IMR-90 (cell line): ENCODE data around the gene AKAP1. TPM values are rescaled to one million over a fixed set of nuclear protein-coding genes. Genes with fewer than 3 reads are reported as not detected.

Source experiments
- ATAC-seq: fragments of 200-7000 bp; cut with Tn5 transposase; 2 replicates; pipeline ENCODE4 v1.9.1; 2020; ENCODE audit warnings: low read depth, mild to moderate bottlenecking, moderate library complexity
- BruUV-seq: library from RNA; stranded (reverse); fragments of 400-500 nt; replicated peaks from 2 replicates; lab custom pipeline; 2021; lab: Mats Ljungman, UMichigan
- CTCF ChIA-PET: fragments of 300-600 bp; formaldehyde crosslinking; extraction: SDS; loops from one replicate; lab custom pipeline; 2021; ENCODE audit warnings: antibody characterized with exemption; lab: Yijun Ruan, JAX
- POLR2A ChIA-PET: fragments of 300-600 bp; sonication (Branson Sonifier 250); formaldehyde crosslinking; loops from one replicate; lab custom pipeline; 2022; ENCODE audit warnings: antibody characterized with exemption; ENCODE audit not compliant: unreplicated experiment; lab: Charles Lee
- DNase-seq: peaks from one replicate; pipeline ENCODE4 v3.0.0; 2013
- H2AFZ ChIP-seq: replicated peaks from 2 replicates; pipeline ENCODE3; 2013; ENCODE audit warnings: low read length, mild to moderate bottlenecking; ENCODE audit not compliant: poor library complexity
- H2AK5ac ChIP-seq: 2 replicates; pipeline ENCODE4 v1.6.1; 2013; ENCODE audit warnings: low read depth, low read length, inconsistent platforms
- H2AK9ac ChIP-seq: replicated peaks from 2 replicates; pipeline ENCODE3; 2013; ENCODE audit warnings: mild to moderate bottlenecking, low read depth, low read length, moderate library complexity; ENCODE audit not compliant: poor library complexity
- H2BK120ac ChIP-seq: 2 replicates; pipeline ENCODE4 v1.6.1; 2013; ENCODE audit warnings: low read depth, low read length, inconsistent platforms
- H2BK15ac ChIP-seq: 3 replicates; pipeline ENCODE4 v1.6.1; 2013; ENCODE audit warnings: low read depth, low read length, inconsistent platforms
- H2BK20ac ChIP-seq: 2 replicates; pipeline ENCODE4 v1.6.1; 2013; ENCODE audit warnings: low read depth, mild to moderate bottlenecking, inconsistent platforms, low read length, moderate library complexity
- H2BK5ac ChIP-seq: 2 replicates; pipeline ENCODE4 v1.6.1; 2013; ENCODE audit warnings: mild to moderate bottlenecking, low read depth, low read length, inconsistent platforms; ENCODE audit not compliant: poor library complexity, severe bottlenecking
- H3K14ac ChIP-seq: replicated peaks from 2 replicates; pipeline ENCODE4 v1.6.1; 2013; ENCODE audit warnings: low read depth, low read length, inconsistent platforms
- H3K18ac ChIP-seq: 2 replicates; pipeline ENCODE4 v1.6.1; 2013; ENCODE audit warnings: low read depth, low read length, control low read depth
- H3K23ac ChIP-seq: 2 replicates; pipeline ENCODE4 v1.6.1; 2013; ENCODE audit warnings: low read depth, low read length, inconsistent platforms
- H3K27ac ChIP-seq: 2 replicates; pipeline ENCODE4 v1.5.1; 2013; ENCODE audit warnings: mild to moderate bottlenecking, control low read depth, low read length; ENCODE audit not compliant: insufficient read depth
- H3K27me3 ChIP-seq: 2 replicates; pipeline ENCODE4 v1.6.1; 2013; ENCODE audit warnings: low read length; ENCODE audit not compliant: control insufficient read depth, insufficient read depth
- H3K36me3 ChIP-seq: 2 replicates; pipeline ENCODE4 v1.6.1; 2013; ENCODE audit warnings: low read length, mixed read lengths; ENCODE audit not compliant: control insufficient read depth, insufficient read depth
- H3K4ac ChIP-seq: 2 replicates; pipeline ENCODE4 v1.6.1; 2013; ENCODE audit warnings: low read depth, low read length, inconsistent platforms
- H3K4me1 ChIP-seq: 2 replicates; pipeline ENCODE4 v1.6.1; 2013; ENCODE audit warnings: low read length, mixed read lengths; ENCODE audit not compliant: control insufficient read depth, insufficient read depth
- H3K4me2 ChIP-seq: 2 replicates; pipeline ENCODE4 v1.6.1; 2013; ENCODE audit warnings: low read depth, mild to moderate bottlenecking, control low read depth, low read length, moderate library complexity
- H3K4me3 ChIP-seq: 2 replicates; pipeline ENCODE4 v1.5.1; 2013; ENCODE audit warnings: low read depth, mild to moderate bottlenecking, control low read depth, low read length, moderate library complexity; ENCODE audit not compliant: insufficient read depth
- H3K56ac ChIP-seq: 2 replicates; pipeline ENCODE4 v1.6.1; 2013; ENCODE audit warnings: low read length, inconsistent platforms; ENCODE audit not compliant: insufficient read depth; ENCODE audit errors: extremely low read depth
- H3K79me1 ChIP-seq, 2 experiments: 2 replicates each; pipeline ENCODE4 v1.6.1; 2013; ENCODE audit warnings: low read length in 2 of 2, inconsistent platforms in 1 of 2, low read depth in 1 of 2
- H3K9ac ChIP-seq: 2 replicates; pipeline ENCODE4 v1.6.1; 2013; ENCODE audit warnings: low read depth, low read length, control low read depth
- H3K9me1 ChIP-seq: 2 replicates; pipeline ENCODE4 v1.6.1; 2013; ENCODE audit warnings: low read length, inconsistent platforms; ENCODE audit not compliant: insufficient read depth
- H3K9me3 ChIP-seq: 2 replicates; pipeline ENCODE4 v1.6.1; 2013; ENCODE audit warnings: low read length; ENCODE audit not compliant: control insufficient read depth, insufficient read depth
- H4K20me1 ChIP-seq: 2 replicates; pipeline ENCODE4 v1.6.1; 2013; ENCODE audit warnings: low read length, inconsistent platforms; ENCODE audit not compliant: insufficient read depth
- H4K5ac ChIP-seq: 2 replicates; pipeline ENCODE4 v1.6.1; 2013; ENCODE audit warnings: mild to moderate bottlenecking, low read depth, low read length, control low read depth
- H4K8ac ChIP-seq, 2 experiments: 2 replicates each; pipeline ENCODE4 v1.6.1; 2013; ENCODE audit warnings: low read depth in 2 of 2, low read length in 2 of 2, control low read depth in 1 of 2, inconsistent platforms in 1 of 2
- H4K91ac ChIP-seq: 2 replicates; pipeline ENCODE4 v1.6.1; 2013; ENCODE audit warnings: low read depth, low read length, inconsistent platforms; ENCODE audit not compliant: insufficient read depth
- BHLHE40 ChIP-seq: fragments of 150-350 bp; IDR thresholded peaks from 2 replicates; pipeline ENCODE4 v1.6.1; 2016; ENCODE audit warnings: mild to moderate bottlenecking, low read depth, low read length
- CEBPB ChIP-seq: IDR thresholded peaks from 2 replicates; pipeline ENCODE4 v1.6.1; 2012; ENCODE audit warnings: low read depth, low read length, improper control_type of control experiment
- FOS ChIP-seq: fragments of 150-350 bp; IDR thresholded peaks from 2 replicates; pipeline ENCODE4 v1.6.1; 2016; ENCODE audit warnings: low read depth, low read length
- MAFK ChIP-seq: IDR thresholded peaks from 2 replicates; pipeline ENCODE4 v1.6.1; 2012; ENCODE audit warnings: low read depth, low read length, improper control_type of control experiment
- MAZ ChIP-seq: IDR thresholded peaks from 2 replicates; pipeline ENCODE4 v1.6.1; 2012; ENCODE audit warnings: low read depth, mild to moderate bottlenecking, low read length, improper control_type of control experiment, moderate library complexity, borderline replicate concordance
- MXI1 ChIP-seq: IDR thresholded peaks from 2 replicates; pipeline ENCODE4 v1.6.1; 2012; ENCODE audit warnings: low read depth, mild to moderate bottlenecking, low read length, moderate library complexity, borderline replicate concordance
- POLR2A ChIP-seq: IDR thresholded peaks from 2 replicates; pipeline ENCODE4 v1.6.1; 2012; ENCODE audit warnings: mild to moderate bottlenecking, low read depth, low read length
- RAD21 ChIP-seq: IDR thresholded peaks from 2 replicates; pipeline ENCODE4 v1.6.1; 2012; ENCODE audit warnings: low read length, improper control_type of control experiment
- RCOR1 ChIP-seq: IDR thresholded peaks from 2 replicates; pipeline ENCODE4 v1.6.1; 2012; ENCODE audit warnings: mild to moderate bottlenecking, low read length, improper control_type of control experiment; ENCODE audit not compliant: insufficient replicate concordance
- RFX5 ChIP-seq: IDR thresholded peaks from 2 replicates; pipeline ENCODE4 v1.8.0; 2012; ENCODE audit warnings: low read depth, mild to moderate bottlenecking, low read length, moderate library complexity
- SMC3 ChIP-seq: fragments of 150-350 bp; IDR thresholded peaks from 2 replicates; pipeline ENCODE4 v1.6.1; 2016; ENCODE audit warnings: low read depth, mild to moderate bottlenecking, antibody characterized with exemption, low read length, moderate library complexity
- WGBS, 2 experiments: methylation state at CpG; one replicate each; pipeline versions ENCODE4 v1.1.5 to v1.1.7; 2013; ENCODE audit warnings: missing lambda C conversion rate in 2 of 2; ENCODE audit not compliant: insufficient read length in 1 of 2; ENCODE audit errors: extremely low coverage in 2 of 2; 5-methylcytosine and 5-hydroxymethylcytosine counted together
- dilution Hi-C: fragments of 300-500 bp; cut with HindIII; formaldehyde crosslinking; loops from one replicate; pipeline ENCODE4 v1.14.3; 2018; ENCODE audit warnings: low sequenced_read_pairs; ENCODE audit not compliant: unreplicated experiment
- in situ Hi-C: fragments of 300-500 bp; cut with MboI; formaldehyde crosslinking; loops from 3 replicates; pipeline ENCODE4 v1.14.3; 2019; ENCODE audit warnings: low sequenced_read_pairs, inconsistent platforms, mixed read lengths
- intact Hi-C: fragments of 100-400 bp; cut with micrococcal nuclease; formaldehyde crosslinking; loops from 2 replicates; pipeline ENCODE4 v1.10.0; 2022
- polyA plus RNA-seq, 3 experiments: library from polyadenylated mRNA; depleted of rRNA; stranded (reverse); fragments of >200 nt; gene quantifications; 2 replicates each; pipeline ENCODE4 v1.2.3, GENCODE V29; 2012; ENCODE audit warnings: low replicate concordance in 1 of 3
- total RNA-seq: library from RNA; depleted of rRNA; stranded (reverse); fragments of >200 nt; gene quantifications from 2 replicates; pipeline ENCODE4 v1.2.3, GENCODE V29; 2012
- TF ChIP-seq, protein P1 (sequence below): fragments of 150-350 bp; IDR thresholded peaks from 2 replicates; pipeline ENCODE4 v1.6.1; 2017; ENCODE audit warnings: mild to moderate bottlenecking, antibody characterized with exemption, low read length, low read depth

AKAP1 gene
- total and polyA plus RNA-seq, 2 of the 4 experiments (the other 2 are of a cell fraction), result 10.2 to 17.4 TPM

DNA sequence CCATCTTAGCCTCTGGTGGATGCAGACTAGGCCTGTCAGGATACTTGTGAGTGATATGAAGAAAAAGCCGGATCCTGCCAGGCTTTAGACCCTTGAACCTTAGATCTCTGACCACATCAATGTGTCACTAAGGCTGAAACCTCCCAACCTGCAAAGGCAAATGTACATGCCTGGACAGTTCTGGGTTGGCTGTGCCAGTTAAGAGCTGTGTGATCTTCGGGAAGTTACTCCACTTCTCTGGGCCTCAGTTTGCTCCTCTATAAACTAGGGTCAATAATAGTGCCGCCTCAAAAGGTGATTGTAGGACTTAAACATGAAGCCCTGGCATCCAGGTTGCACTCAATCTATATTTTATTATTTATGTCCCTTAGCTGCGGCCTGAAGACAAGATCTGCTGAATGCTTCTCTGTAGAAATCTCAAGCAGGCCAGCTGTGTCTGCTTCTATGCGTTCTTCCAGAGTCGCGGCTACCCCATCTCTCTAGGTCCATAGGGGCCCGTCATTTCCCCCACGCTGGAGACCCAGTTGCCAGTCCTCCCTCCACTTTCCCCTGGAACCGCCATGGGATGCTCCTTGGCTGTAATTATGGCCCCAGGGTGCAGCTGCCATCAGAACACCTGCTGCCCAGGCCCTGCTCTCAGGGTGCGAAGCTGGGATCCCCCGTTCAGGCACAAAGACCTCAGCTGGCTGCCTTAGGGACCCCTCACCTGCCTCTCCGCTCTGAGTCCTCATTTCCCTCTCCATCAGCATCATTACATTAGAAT lies 50.2 kb downstream of the AKAP1 start:
- Histone ChIP-seq H4K5ac (no peak overlapping the region), H3K9me1 (no peaks in the 10 kb centered on the region), H2AFZ (no peak overlapping the region), H2BK5ac (no peak overlapping the region), H3K23ac (no peak overlapping the region), H3K9ac (no peak overlapping the region), H3K4me1 (no peaks in the 10 kb centered on the region), H2BK15ac (no peak overlapping the region), H3K9me3 (no peaks in the 10 kb centered on the region), H2AK5ac (no peak overlapping the region), H3K4ac (no peak overlapping the region), H2BK20ac (no peak overlapping the region), H3K27me3 (peaks cover 15% of the 10 kb centered on the region), H3K4me2 (no peak overlapping the region), H4K91ac (no peak overlapping the region), H3K4me3 (no peak overlapping the region), H3K27ac (no peak overlapping the region), H4K8ac (no peak overlapping the region), H3K56ac (no peak overlapping the region), H4K20me1 (no peaks in the 10 kb centered on the region), H3K79me1 (no peaks in the 10 kb centered on the region), H3K36me3 (no peaks in the 10 kb centered on the region), H3K18ac (no peak overlapping the region), H2BK120ac (no peak overlapping the region), H2AK9ac (no peak overlapping the region), H3K14ac (no peak overlapping the region)
- no peak for TF ChIP-seq BHLHE40
- no peak for TF ChIP-seq RCOR1
- no peak for TF ChIP-seq RAD21
- TF ChIP-seq CEBPB, result no peak
- no peak for TF ChIP-seq FOS
- no peak for TF ChIP-seq SMC3
- TF ChIP-seq, protein P1, sequence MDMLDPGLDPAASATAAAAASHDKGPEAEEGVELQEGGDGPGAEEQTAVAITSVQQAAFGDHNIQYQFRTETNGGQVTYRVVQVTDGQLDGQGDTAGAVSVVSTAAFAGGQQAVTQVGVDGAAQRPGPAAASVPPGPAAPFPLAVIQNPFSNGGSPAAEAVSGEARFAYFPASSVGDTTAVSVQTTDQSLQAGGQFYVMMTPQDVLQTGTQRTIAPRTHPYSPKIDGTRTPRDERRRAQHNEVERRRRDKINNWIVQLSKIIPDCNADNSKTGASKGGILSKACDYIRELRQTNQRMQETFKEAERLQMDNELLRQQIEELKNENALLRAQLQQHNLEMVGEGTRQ, result no peak
- TF ChIP-seq RFX5, result no peak
- no peak for TF ChIP-seq MAZ
- no peak for TF ChIP-seq POLR2A
- TF ChIP-seq MAFK, result no peak
- TF ChIP-seq MXI1, result no peak
- WGBS, 2 experiments, result 84% methylated on average over 6 of the region's 13 CpGs; no CpG with 5 or more reads in 1 of the 2 experiments
- POLR2A ChIA-PET, result no interaction called here
- no peak for DNase-seq
- BruUV-seq, result no TSS peak
- in situ Hi-C loops (no loop called here), intact Hi-C loops (loop anchor here (10.0 kb wide), 1 partner anchor 460 kb away; no protein-coding TSS in a partner anchor), dilution Hi-C loops (no loop called here)
- no peak for ATAC-seq
- CTCF ChIA-PET, result no interaction called here
